CD4-positive, alpha-beta memory T cell (primary cell): ENCODE data around the gene FOXP1. TPM values are rescaled to one million over a fixed set of nuclear protein-coding genes. Genes with fewer than 3 reads are reported as not detected.

ENCODE experiments used
- CTCF ChIA-PET: fragments of 350-600 bp; sonication (Branson Sonifier 250); formaldehyde crosslinking; loops from one replicate; lab custom pipeline; 2021; ENCODE audit warnings: inconsistent platforms; ENCODE audit not compliant: partially characterized antibody; lab: Charles Lee
- POLR2A ChIA-PET: fragments of 350-600 bp; sonication (Branson Sonifier 250); formaldehyde crosslinking; loops from one replicate; lab custom pipeline; 2021; ENCODE audit not compliant: partially characterized antibody; lab: Charles Lee
- DNase-seq, 5 donors: peaks; one replicate each; pipeline versions ENCODE4 v3.0.0 to v3.0.0-alpha.2; 2020 to 2022; ENCODE audit warnings: mixed read lengths in 1 of 5
- H3K27ac ChIP-seq: one replicate; pipeline ENCODE4 v1.7.0; 2013; ENCODE audit warnings: low read depth, low read length
- H3K27me3 ChIP-seq: 2 replicates; pipeline ENCODE4 v1.7.0; 2013; ENCODE audit warnings: mild to moderate bottlenecking, low read length, moderate library complexity; ENCODE audit not compliant: insufficient read depth
- H3K36me3 ChIP-seq: 2 replicates; pipeline ENCODE4 v1.7.0; 2013; ENCODE audit warnings: mild to moderate bottlenecking, low read length, moderate library complexity; ENCODE audit not compliant: insufficient read depth
- H3K4me1 ChIP-seq: 2 replicates; pipeline ENCODE4 v1.7.0; 2013; ENCODE audit warnings: mild to moderate bottlenecking, low read length, moderate library complexity; ENCODE audit not compliant: insufficient read depth
- H3K4me3 ChIP-seq, 2 donors: one replicate each; pipeline ENCODE4 v1.7.0; 2013; ENCODE audit warnings: low read length in 2 of 2, mild to moderate bottlenecking in 1 of 2
- H3K9me3 ChIP-seq, 2 donors: one replicate each; pipeline ENCODE4 v1.7.0; 2013; ENCODE audit warnings: low read length in 2 of 2, control low read depth in 1 of 2; ENCODE audit not compliant: control insufficient read depth in 1 of 2
- H3K27ac Mint-ChIP-seq, 7 donors: one replicate each; pipeline ENCODE4 v1.8.0; 2020 to 2021; ENCODE audit warnings: mixed read lengths in 7 of 7, mild to moderate bottlenecking in 6 of 7, inconsistent platforms in 3 of 7, moderate library complexity in 3 of 7
- H3K27me3 Mint-ChIP-seq, 2 donors: one replicate each; pipeline ENCODE4 v1.8.0; 2020 to 2021; ENCODE audit warnings: mixed read lengths in 2 of 2
- H3K36me3 Mint-ChIP-seq, 2 donors: one replicate each; pipeline ENCODE4 v1.8.0; 2020 to 2021; ENCODE audit warnings: mixed read lengths in 2 of 2, inconsistent platforms in 1 of 2, mild to moderate bottlenecking in 1 of 2
- H3K4me1 Mint-ChIP-seq, 4 donors: one replicate each; pipeline ENCODE4 v1.8.0; 2020 to 2021; ENCODE audit warnings: mixed read lengths in 4 of 4, mild to moderate bottlenecking in 1 of 4
- H3K4me3 Mint-ChIP-seq, 8 donors: one replicate each; pipeline ENCODE4 v1.8.0; 2020 to 2021; ENCODE audit warnings: mixed read lengths in 8 of 8, mild to moderate bottlenecking in 7 of 8, moderate library complexity in 6 of 8, inconsistent platforms in 3 of 8
- H3K9me3 Mint-ChIP-seq, 8 donors: one replicate each; pipeline ENCODE4 v1.8.0; 2020 to 2021; ENCODE audit warnings: mixed read lengths in 8 of 8, mild to moderate bottlenecking in 5 of 8, inconsistent platforms in 3 of 8, moderate library complexity in 1 of 8
- intact Hi-C: fragments of 100-400 bp; cut with micrococcal nuclease; formaldehyde crosslinking; loops from one replicate; pipeline ENCODE4 v1.15.1; 2023
- polyA plus RNA-seq, 2 donors: library from polyadenylated mRNA; unstranded; fragments of 300-500 nt; fragmentation: Illumina TruSeq; gene quantifications; one replicate each; pipeline ENCODE4 v1.2.3, GENCODE V29; 2021
- total RNA-seq, 2 experiments: library from RNA; stranded (reverse); gene quantifications; one replicate each; pipeline ENCODE4 v1.2.3, GENCODE V29; 2021

Gene FOXP1
- total and polyA plus RNA-seq, 4 experiments from 2014 or later = 189 to 348 (median 279) TPM

GRCh38 chr3:71101626-71102025, 481.9 kb downstream of the FOXP1 start:
- peaks cover 90% of the 10 kb centered on the region for H3K4me1 ChIP-seq
- intact Hi-C loops = no loop called here
- peak overlapping the region; percentile 80 to 94 (median 89) for H3K27ac Mint-ChIP-seq
- H3K36me3 ChIP-seq = peaks cover 11% of the 10 kb centered on the region
- peaks cover 77 to 94% (median 86%) of the 10 kb centered on the region in 4 donors for H3K4me1 Mint-ChIP-seq
- H3K9me3 ChIP-seq = no peaks in the 10 kb centered on the region
- no peaks in the 10 kb centered on the region for H3K27me3 Mint-ChIP-seq
- DNase-seq = no peak
- H3K27ac ChIP-seq = peak overlapping the region; percentile 14
- POLR2A ChIA-PET = interaction anchor here (0.7 to 1.9 kb wide), 4 partner anchors 9 to 38 kb away, joined by 3 to 4 read pairs (median 4); no protein-coding TSS in a partner anchor
- CTCF ChIA-PET = interaction anchor here (1.6 kb wide), 1 partner anchor 95 kb away, joined by 4 read pairs; no protein-coding TSS in a partner anchor
- H3K9me3 Mint-ChIP-seq = no peaks in the 10 kb centered on the region
- no peak overlapping the region for H3K4me3 ChIP-seq
- no peaks in the 10 kb centered on the region for H3K27me3 ChIP-seq
- H3K36me3 Mint-ChIP-seq = peaks cover 43 to 69% of the 10 kb centered on the region in 2 donors
- H3K4me3 Mint-ChIP-seq = peak overlapping the region; percentile 12 to 73 (median 50)

GRCh38 chr3:71101014-71101413, 482.5 kb downstream of the FOXP1 start:
- Histone ChIP-seq H3K9me3 (no peaks in the 10 kb centered on the region), H3K4me1 (peaks cover 93% of the 10 kb centered on the region), H3K4me3 (no peak overlapping the region), H3K27ac (peak overlapping the region; percentile 14), H3K27me3 (no peaks in the 10 kb centered on the region), H3K36me3 (peaks cover 11% of the 10 kb centered on the region)
- CTCF ChIA-PET = interaction anchor here (0.5 to 1.6 kb wide), 3 partner anchors 14 to 385 kb away, joined by 3 to 4 read pairs (median 3); no protein-coding TSS in a partner anchor
- H3K9me3 Mint-ChIP-seq = no peaks in the 10 kb centered on the region
- POLR2A ChIA-PET = interaction anchor here (1.2 kb wide), 1 partner anchor 8 kb away, joined by 3 read pairs; no protein-coding TSS in a partner anchor
- peaks cover 43 to 73% of the 10 kb centered on the region in 2 donors for H3K36me3 Mint-ChIP-seq
- DNase-seq = no peak
- H3K27ac Mint-ChIP-seq = peak overlapping the region; percentile 80 to 94 (median 89)
- H3K27me3 Mint-ChIP-seq = no peaks in the 10 kb centered on the region
- H3K4me3 Mint-ChIP-seq = peak overlapping the region; percentile 11 to 73 (median 50)
- intact Hi-C loops = no loop called here
- peaks cover 81 to 95% (median 91%) of the 10 kb centered on the region in 4 donors for H3K4me1 Mint-ChIP-seq

- Mint-ChIP-seq H3K4me3 (peak overlapping the region; percentile 11 to 73 (median 49)), H3K27me3 (no peaks in the 10 kb centered on the region), H3K27ac (peak overlapping the region; percentile 80 to 94 (median 89)), H3K9me3 (no peaks in the 10 kb centered on the region), H3K36me3 (peaks cover 43 to 74% of the 10 kb centered on the region in 2 donors), H3K4me1 (peaks cover 78 to 95% (median 90%) of the 10 kb centered on the region in 4 donors)
- CTCF ChIA-PET = interaction anchor here (0.5 to 1.6 kb wide), 4 partner anchors 13 to 386 kb away, joined by 3 to 4 read pairs (median 3); no protein-coding TSS in a partner anchor
- Histone ChIP-seq H3K4me1 (peaks cover 91% of the 10 kb centered on the region), H3K27ac (peak overlapping the region; percentile 20), H3K9me3 (no peaks in the 10 kb centered on the region), H3K4me3 (peak overlapping the region in 1 of 2 donors; percentile 9), H3K36me3 (peaks cover 11% of the 10 kb centered on the region), H3K27me3 (no peaks in the 10 kb centered on the region)
- peak in 1 of 5 donors; percentile 28 for DNase-seq
- POLR2A ChIA-PET = interaction anchor here (0.8 to 1.7 kb wide), 2 partner anchors 12 to 13 kb away, joined by 3 to 4 read pairs; no protein-coding TSS in a partner anchor
- intact Hi-C loops = no loop called here
These were observed 483.4 kb downstream of the FOXP1 start for GRCh38 chr3:71099997-71100719.

GRCh38 chr3:71097557-71097956, 486.0 kb downstream of the FOXP1 start:
- Mint-ChIP-seq H3K4me1 (peaks cover 64 to 93% (median 84%) of the 10 kb centered on the region in 4 donors), H3K36me3 (peaks cover 40 to 69% of the 10 kb centered on the region in 2 donors), H3K27ac (peak overlapping the region in 6 of 7 donors; percentile 13 to 76 (median 51)), H3K9me3 (no peaks in the 10 kb centered on the region), H3K4me3 (no peak overlapping the region), H3K27me3 (no peaks in the 10 kb centered on the region)
- no peak overlapping the region for H3K27ac ChIP-seq
- no peak overlapping the region for H3K4me3 ChIP-seq
- intact Hi-C loops = no loop called here
- H3K9me3 ChIP-seq = no peaks in the 10 kb centered on the region
- no peaks in the 10 kb centered on the region for H3K36me3 ChIP-seq
- no peaks in the 10 kb centered on the region for H3K27me3 ChIP-seq
- CTCF ChIA-PET = no interaction called here
- H3K4me1 ChIP-seq = peaks cover 77% of the 10 kb centered on the region
- DNase-seq = no peak
- POLR2A ChIA-PET = interaction anchor here (3.3 kb wide), 1 partner anchor 11 kb away, joined by 12 read pairs; no protein-coding TSS in a partner anchor

- no peak overlapping the region for H3K27ac ChIP-seq
- peak overlapping the region in 5 of 7 donors; percentile 37 to 90 (median 73) for H3K27ac Mint-ChIP-seq
- H3K27me3 ChIP-seq = no peaks in the 10 kb centered on the region
- H3K4me3 Mint-ChIP-seq = peak overlapping the region in 1 of 8 donors; percentile 11
- intact Hi-C loops = no loop called here
- H3K4me3 ChIP-seq = no peak overlapping the region
- peaks cover 37 to 61% of the 10 kb centered on the region in 2 donors for H3K36me3 Mint-ChIP-seq
- no peaks in the 10 kb centered on the region for H3K27me3 Mint-ChIP-seq
- no peaks in the 10 kb centered on the region for H3K9me3 Mint-ChIP-seq
- H3K9me3 ChIP-seq = no peaks in the 10 kb centered on the region
- ChIA-PET POLR2A (interaction anchor here (1.1 to 3.3 kb wide), 4 partner anchors 9 to 35 kb away, joined by 4 to 12 read pairs (median 6); no protein-coding TSS in a partner anchor), CTCF (interaction anchor here (1.0 to 1.3 kb wide), 2 partner anchors 83 to 86 kb away, joined by 3 read pairs; no protein-coding TSS in a partner anchor)
- H3K4me1 Mint-ChIP-seq = peaks cover 53 to 86% (median 76%) of the 10 kb centered on the region in 4 donors
- H3K4me1 ChIP-seq = peaks cover 73% of the 10 kb centered on the region
- H3K36me3 ChIP-seq = no peaks in the 10 kb centered on the region
- no peak for DNase-seq
These were observed 487.8 kb downstream of the FOXP1 start for GRCh38 chr3:71095511-71096291.

- peaks cover 0 to 3% (median 0%) of the 10 kb centered on the region in 8 donors for H3K9me3 Mint-ChIP-seq
- peaks cover 73% of the 10 kb centered on the region for H3K4me1 ChIP-seq
- H3K4me1 Mint-ChIP-seq = peaks cover 51 to 86% (median 75%) of the 10 kb centered on the region in 4 donors
- peak overlapping the region in 5 of 7 donors; percentile 19 to 89 (median 54) for H3K27ac Mint-ChIP-seq
- no peak overlapping the region for H3K27ac ChIP-seq
- H3K27me3 Mint-ChIP-seq = no peaks in the 10 kb centered on the region
- no peak for DNase-seq
- ChIA-PET CTCF (interaction anchor here (1.1 kb wide), 1 partner anchor 18 kb away, joined by 4 read pairs; no protein-coding TSS in a partner anchor), POLR2A (interaction anchor here (1.0 to 1.1 kb wide), 2 partner anchors 9 to 16 kb away, joined by 3 read pairs; no protein-coding TSS in a partner anchor)
- H3K36me3 ChIP-seq = no peaks in the 10 kb centered on the region
- no peaks in the 10 kb centered on the region for H3K9me3 ChIP-seq
- H3K36me3 Mint-ChIP-seq = peaks cover 40 to 61% of the 10 kb centered on the region in 2 donors
- H3K4me3 ChIP-seq = no peak overlapping the region
- no peaks in the 10 kb centered on the region for H3K27me3 ChIP-seq
- H3K4me3 Mint-ChIP-seq = peak overlapping the region in 1 of 8 donors; percentile 30
- intact Hi-C loops = no loop called here
These were observed 488.8 kb downstream of the FOXP1 start for GRCh38 chr3:71094658-71095209.
